NCI-H1930 (cell line): ENCODE results near the gene ARFIP1.
"Not testable (repeated sequence)": the region's sequence is repeated elsewhere in the genome, so short reads cannot be mapped to it uniquely, and the experiment has no call there.

Experiments
- DNase-seq, 2 experiments: peaks; one replicate each; lab custom pipeline; 2025; lab: John Stamatoyannopoulos, UW

ARFIP1 gene

GRCh38 chr4:152843481-152844090 is 63.8 kb downstream of the ARFIP1 start:
- DNase-seq = no peak

- DNase-seq = no peak
These were observed 67.6 kb downstream of the ARFIP1 start for GRCh38 chr4:152847376-152847775.

- no peak for DNase-seq
These were observed 68.8 kb downstream of the ARFIP1 start for GRCh38 chr4:152848508-152848907.

GRCh38 chr4:152849350-152849749 is 69.6 kb downstream of the ARFIP1 start:
- DNase-seq = no peak

GRCh38 chr4:152850377-152850776 is 70.6 kb downstream of the ARFIP1 start:
- no peak for DNase-seq

GRCh38 chr4:152851226-152851625 is 71.5 kb downstream of the ARFIP1 start:
- no peak for DNase-seq

GRCh38 chr4:152853293-152853692 is 73.5 kb downstream of the ARFIP1 start:
- DNase-seq = no peak

GRCh38 chr4:152854016-152854415 is 74.3 kb downstream of the ARFIP1 start:
- not testable (repeated sequence) for DNase-seq

- no peak for DNase-seq
These were observed 77.2 kb downstream of the ARFIP1 start for GRCh38 chr4:152856960-152857359.

GRCh38 chr4:152858934-152859333 is 79.2 kb downstream of the ARFIP1 start:
- DNase-seq = no peak

- DNase-seq = no peak
These were observed 80.3 kb downstream of the ARFIP1 start for GRCh38 chr4:152860046-152860445.

GRCh38 chr4:152862608-152863007 is 82.9 kb downstream of the ARFIP1 start:
- DNase-seq = no peak

GRCh38 chr4:152864361-152864760 is 84.6 kb downstream of the ARFIP1 start:
- DNase-seq = no peak

GRCh38 chr4:152866432-152866993 is 86.8 kb downstream of the ARFIP1 start:
- DNase-seq = not testable (repeated sequence)

- no peak for DNase-seq
These were observed 90.9 kb downstream of the ARFIP1 start for GRCh38 chr4:152870606-152871005.

- no peak for DNase-seq
These were observed 95.5 kb downstream of the ARFIP1 start for GRCh38 chr4:152875261-152875660.

GRCh38 chr4:152877868-152878267 is 98.1 kb downstream of the ARFIP1 start:
- DNase-seq = no peak

- no peak for DNase-seq
These were observed 100.5 kb downstream of the ARFIP1 start for GRCh38 chr4:152880263-152880662.

- DNase-seq = no peak
These were observed 102.2 kb downstream of the ARFIP1 start for GRCh38 chr4:152881974-152882373.

- no peak for DNase-seq
These were observed 105.4 kb downstream of the ARFIP1 start for GRCh38 chr4:152885185-152885584.

GRCh38 chr4:152886201-152886600 is 106.4 kb downstream of the ARFIP1 start:
- DNase-seq = no peak

GRCh38 chr4:152887981-152888380 is 108.2 kb downstream of the ARFIP1 start:
- DNase-seq = no peak

- DNase-seq = peak in 1 of 2 experiments; percentile 21
These were observed 113.2 kb downstream of the ARFIP1 start for GRCh38 chr4:152892974-152893373.

GRCh38 chr4:152894673-152895072 is 114.9 kb downstream of the ARFIP1 start:
- no peak for DNase-seq
